Fibroblast of pulmonary artery (primary cell): ENCODE data around the gene ASB3.

Experiments used
- DNase-seq: peaks from one replicate; pipeline ENCODE4 v3.0.0-alpha.2; 2010; ENCODE audit warnings: low read depth
- H3K4me3 ChIP-seq: replicated peaks from 2 replicates; pipeline ENCODE4 v1.5.1; 2011; ENCODE audit warnings: low read depth, mild to moderate bottlenecking, control low read depth, low read length, moderate library complexity
- CTCF ChIP-seq: IDR thresholded peaks from 2 replicates; pipeline ENCODE4 v1.5.1; 2011; ENCODE audit warnings: mild to moderate bottlenecking, control low read depth, low read length, inconsistent platforms; ENCODE audit errors: missing control alignments

The ASB3 gene

DNA sequence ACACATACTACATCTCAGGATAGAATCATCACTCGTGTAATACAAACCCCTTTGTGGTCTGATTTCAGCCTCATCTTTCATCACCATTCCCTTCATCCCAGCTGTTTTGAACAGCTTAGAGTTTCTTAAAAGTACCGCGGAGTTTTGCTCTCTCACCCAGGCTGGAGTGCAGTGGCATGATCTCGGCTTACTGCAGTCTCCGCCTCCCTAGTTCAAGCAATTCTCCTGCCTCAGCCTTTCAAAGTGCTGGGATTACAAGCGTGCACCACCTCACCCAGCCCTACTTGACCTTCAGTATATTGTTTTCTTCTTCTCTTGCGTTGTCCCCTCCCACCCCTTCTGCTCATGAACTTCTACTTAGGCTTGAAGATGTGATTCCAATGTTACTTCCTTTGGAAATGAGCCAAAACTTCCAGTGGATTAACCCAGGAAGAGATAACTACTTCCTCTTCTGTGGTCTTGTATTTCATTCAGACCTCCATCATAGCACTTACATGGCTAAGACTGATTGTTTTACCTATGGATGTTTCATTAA, 15.9 kb upstream of the ASB3 start:
- no peak overlapping the region for H3K4me3 ChIP-seq
- TF ChIP-seq CTCF, result no peak
- DNase-seq, result peak; percentile 58

DNA sequence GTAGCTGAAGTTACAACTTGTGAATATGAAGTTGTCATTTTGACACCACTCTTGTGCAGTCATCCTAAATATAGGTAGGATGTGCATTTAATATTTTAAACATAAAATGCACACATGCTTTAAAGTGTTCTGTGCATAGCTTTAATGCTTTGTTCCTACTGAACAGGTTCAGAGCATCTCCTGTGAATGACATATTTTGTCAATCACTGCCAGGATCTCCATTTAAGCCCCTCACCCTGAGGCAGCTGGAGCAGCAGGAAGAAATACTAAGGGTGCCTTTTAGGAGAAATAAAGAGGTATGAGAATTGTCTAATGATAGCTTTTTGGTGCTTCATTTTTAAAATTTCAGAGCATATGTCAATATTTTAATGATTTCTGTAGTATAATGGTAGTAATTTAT, 14.8 kb upstream of the ASB3 start:
- DNase-seq, result no peak
- no peak overlapping the region for H3K4me3 ChIP-seq
- TF ChIP-seq CTCF, result no peak

DNA sequence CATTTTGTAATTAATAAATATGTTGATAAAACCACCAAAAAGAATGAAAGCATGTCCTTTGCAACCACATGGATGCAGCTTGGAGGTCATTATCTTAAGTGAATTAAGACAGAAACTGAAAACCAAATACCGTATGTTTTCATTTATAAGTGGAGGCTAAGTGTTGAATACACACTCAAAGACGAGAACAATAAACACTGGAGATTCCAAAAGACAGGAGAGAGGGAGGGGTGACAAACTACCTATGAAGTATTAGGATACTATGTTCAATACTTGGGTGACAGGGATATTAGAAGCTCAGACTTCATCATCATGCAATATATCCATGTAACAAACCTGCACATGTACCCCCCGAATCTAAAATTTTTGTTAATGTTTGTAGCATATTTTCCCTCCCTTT, 7.1 kb upstream of the ASB3 start:
- no peak overlapping the region for H3K4me3 ChIP-seq
- TF ChIP-seq CTCF, result no peak
- DNase-seq, result no peak

GRCh38 chr2:53793261-53793660, 6.5 kb upstream of the ASB3 start:
- TF ChIP-seq CTCF, result no peak
- DNase-seq, result no peak
- H3K4me3 ChIP-seq, result no peak overlapping the region

- TF ChIP-seq CTCF, result no peak
- H3K4me3 ChIP-seq, result peak overlapping the region; percentile 98
- peak; percentile 25 for DNase-seq
These were observed 999 bp upstream of the ASB3 start for GRCh38 chr2:53787614-53788289.

- TF ChIP-seq CTCF, result no peak
- peak overlapping the region; percentile 98 for H3K4me3 ChIP-seq
- peak; percentile 62 for DNase-seq
These were observed 425 bp downstream of the ASB3 start for GRCh38 chr2:53786352-53786704.

DNA sequence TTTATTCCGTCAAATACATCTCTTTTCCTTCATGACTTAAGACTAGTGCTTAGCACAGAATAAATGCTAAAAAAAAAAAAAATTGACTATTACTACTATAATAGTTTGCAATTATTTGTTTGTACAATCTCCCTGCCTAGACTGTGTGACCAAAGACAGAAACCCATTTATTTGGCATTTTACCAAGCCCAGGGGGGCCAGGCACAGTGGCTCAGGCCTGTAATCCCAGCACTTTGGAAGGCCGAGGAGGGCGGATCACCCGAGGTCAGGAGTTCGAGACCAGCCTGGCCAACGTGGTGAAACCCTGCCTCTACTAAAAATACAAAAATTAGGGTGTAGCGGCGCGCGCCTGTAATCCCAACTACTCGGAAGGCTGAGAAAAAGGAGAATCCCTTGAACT, 1.4 kb downstream of the ASB3 start:
- no peak for DNase-seq
- peak overlapping the region; percentile 98 for H3K4me3 ChIP-seq
- no peak for TF ChIP-seq CTCF
